ENCODE measurements around the gene PPT2. TPM values are rescaled to one million over a fixed set of nuclear protein-coding genes. Genes with fewer than 3 reads are reported as not detected.

Gene PPT2
- polyA plus RNA-seq, 4 donors = 3.1 to 26.5 (median 10.3) TPM

DNA sequence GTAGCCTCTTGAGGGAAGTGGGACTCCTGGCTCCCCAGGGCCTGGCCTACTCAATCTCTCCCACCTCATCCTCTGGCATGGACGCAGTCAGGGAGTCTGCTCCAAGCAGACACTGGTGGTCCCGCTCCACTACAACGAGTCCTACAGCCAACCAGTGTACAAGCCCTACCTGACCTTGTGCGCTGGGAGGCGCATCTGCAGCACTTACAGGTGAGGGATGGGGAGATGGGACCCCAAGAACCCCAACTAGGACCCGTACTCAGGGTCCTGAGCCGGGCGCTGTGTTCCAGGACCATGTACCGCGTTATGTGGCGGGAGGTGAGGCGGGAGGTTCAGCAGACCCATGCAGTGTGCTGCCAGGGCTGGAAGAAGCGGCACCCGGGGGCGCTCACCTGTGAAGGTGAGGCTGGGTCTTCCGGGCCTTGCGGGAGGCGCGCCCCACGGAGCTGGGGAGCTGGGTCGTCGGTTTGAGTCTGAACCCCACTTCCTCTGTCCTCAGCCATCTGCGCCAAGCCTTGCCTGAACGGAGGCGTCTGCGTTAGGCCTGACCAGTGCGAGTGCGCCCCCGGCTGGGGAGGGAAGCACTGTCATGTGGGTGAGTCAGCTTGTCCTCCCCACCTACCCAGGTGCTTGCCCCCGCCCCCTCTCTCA is 12.6 kb downstream of the PPT2 start:
- Histone ChIP-seq H3K4me3 (ENCODE audit: low read depth in 1 of 3, low read length in 3 of 3) (no peak overlapping the region), H3K9me3 (ENCODE audit: control insufficient read depth in 2 of 2, insufficient read depth in 1 of 2, low read depth in 1 of 2, low read length in 1 of 2) (no peaks in the 10 kb centered on the region), H3K4me1 (ENCODE audit: control insufficient read depth in 3 of 3, insufficient read depth in 2 of 3, low read depth in 1 of 3, low read length in 2 of 3) (peaks cover 0 to 38% (median 0%) of the 10 kb centered on the region in 3 donors), H3K27ac (ENCODE audit: low read depth in 1 of 3, low read length in 2 of 3) (peak overlapping the region in 1 of 3 donors; percentile 74), H3K36me3 (ENCODE audit: control insufficient read depth in 3 of 3, insufficient read depth in 2 of 3, low read depth in 1 of 3, low read length in 3 of 3) (peaks cover 2 to 92% (median 4%) of the 10 kb centered on the region in 3 donors), H3K27me3 (ENCODE audit: control insufficient read depth in 3 of 3, insufficient read depth in 3 of 3, low read length in 3 of 3) (no peaks in the 10 kb centered on the region)
- FAIRE-seq (no peak), DNase-seq (no peak)
- WGBS, 3 donors = 87 to 93% (median 91%) methylated on average over 30 of the region's 30 CpGs

DNA sequence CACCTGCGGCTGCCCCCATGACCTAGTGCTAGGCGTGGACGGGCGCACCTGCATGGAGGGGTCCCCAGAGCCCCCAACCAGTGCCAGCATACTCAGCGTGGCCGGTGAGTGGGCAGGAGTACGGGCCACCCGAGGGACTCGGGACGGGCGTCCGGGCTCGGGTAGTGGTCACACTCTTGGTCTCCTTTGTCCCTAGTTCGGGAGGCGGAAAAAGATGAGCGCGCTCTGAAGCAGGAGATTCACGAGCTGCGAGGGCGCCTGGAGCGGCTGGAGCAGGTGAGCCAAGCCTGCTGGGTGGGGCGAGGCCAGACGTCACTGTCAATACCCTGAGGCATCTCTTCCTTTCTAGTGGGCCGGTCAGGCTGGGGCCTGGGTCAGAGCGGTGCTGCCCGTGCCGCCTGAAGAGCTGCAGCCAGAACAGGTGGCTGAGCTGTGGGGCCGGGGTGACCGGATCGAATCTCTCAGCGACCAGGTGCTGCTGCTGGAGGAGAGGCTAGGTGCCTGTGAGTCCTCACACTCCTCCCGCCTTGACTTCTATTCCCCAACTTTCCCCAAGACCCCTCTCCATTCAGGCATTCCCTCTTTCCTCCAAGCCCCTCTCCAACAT is 13.3 kb downstream of the PPT2 start:
- Histone ChIP-seq H3K27me3 (ENCODE audit: control insufficient read depth in 3 of 3, insufficient read depth in 3 of 3, low read length in 3 of 3) (no peaks in the 10 kb centered on the region), H3K4me3 (ENCODE audit: low read depth in 1 of 3, low read length in 3 of 3) (no peak overlapping the region), H3K27ac (ENCODE audit: low read depth in 1 of 3, low read length in 2 of 3) (peak overlapping the region in 2 of 3 donors; percentile 0 to 74), H3K36me3 (ENCODE audit: control insufficient read depth in 3 of 3, insufficient read depth in 2 of 3, low read depth in 1 of 3, low read length in 3 of 3) (peaks cover 2 to 88% (median 4%) of the 10 kb centered on the region in 3 donors), H3K9me3 (ENCODE audit: control insufficient read depth in 2 of 2, insufficient read depth in 1 of 2, low read depth in 1 of 2, low read length in 1 of 2) (no peaks in the 10 kb centered on the region), H3K4me1 (ENCODE audit: control insufficient read depth in 3 of 3, insufficient read depth in 2 of 3, low read depth in 1 of 3, low read length in 2 of 3) (peaks cover 0 to 38% (median 0%) of the 10 kb centered on the region in 3 donors)
- FAIRE-seq = no peak
- WGBS, 3 donors = 76 to 88% (median 77%) methylated on average over 29 to 32 of the region's 32 CpGs
- DNase-seq = no peak

DNA sequence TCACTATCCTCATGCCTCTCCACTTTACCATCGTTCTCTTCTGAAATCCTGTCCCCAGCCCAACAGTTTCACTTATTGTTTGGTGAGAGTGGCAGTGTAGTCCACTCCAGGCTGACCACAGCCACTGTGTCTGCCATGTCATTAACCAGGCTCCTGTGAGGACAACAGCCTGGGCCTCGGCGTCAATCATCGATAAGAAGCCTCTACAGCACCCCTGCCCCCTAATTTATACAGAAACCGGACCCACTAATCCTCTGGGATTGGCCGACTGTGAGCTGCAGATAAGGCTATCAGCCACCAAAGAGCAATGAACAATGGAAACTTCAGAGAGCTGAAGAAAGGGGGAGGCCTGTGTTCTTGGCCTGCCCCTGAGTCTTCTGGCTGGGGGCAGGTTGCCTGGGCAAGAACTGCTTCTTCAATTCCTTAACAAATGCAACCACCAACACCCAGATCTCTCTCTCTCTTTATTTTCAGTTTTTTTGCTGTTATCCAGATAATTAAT is 13.9 kb downstream of the PPT2 start:
- FAIRE-seq (no peak), DNase-seq (peak in 1 of 2 donors; percentile 54)
- peak overlapping the region in 2 of 3 donors; percentile 54 to 74 for H3K27ac ChIP-seq (ENCODE audit: low read depth in 1 of 3, low read length in 2 of 3)
- no peak overlapping the region for H3K4me3 ChIP-seq (ENCODE audit: low read depth in 1 of 3, low read length in 3 of 3)
- no peaks in the 10 kb centered on the region for H3K27me3 ChIP-seq (ENCODE audit: control insufficient read depth in 3 of 3, insufficient read depth in 3 of 3, low read length in 3 of 3)
- H3K36me3 ChIP-seq (ENCODE audit: control insufficient read depth in 3 of 3, insufficient read depth in 2 of 3, low read depth in 1 of 3, low read length in 3 of 3) = peaks cover 2 to 83% (median 4%) of the 10 kb centered on the region in 3 donors
- 21 to 49% (median 36%) methylated on average over 6 of the region's 6 CpGs for WGBS, 3 donors
- H3K4me1 ChIP-seq (ENCODE audit: control insufficient read depth in 3 of 3, insufficient read depth in 2 of 3, low read depth in 1 of 3, low read length in 2 of 3) = peaks cover 0 to 39% (median 0%) of the 10 kb centered on the region in 3 donors
- no peaks in the 10 kb centered on the region for H3K9me3 ChIP-seq (ENCODE audit: control insufficient read depth in 2 of 2, insufficient read depth in 1 of 2, low read depth in 1 of 2, low read length in 1 of 2)

DNA sequence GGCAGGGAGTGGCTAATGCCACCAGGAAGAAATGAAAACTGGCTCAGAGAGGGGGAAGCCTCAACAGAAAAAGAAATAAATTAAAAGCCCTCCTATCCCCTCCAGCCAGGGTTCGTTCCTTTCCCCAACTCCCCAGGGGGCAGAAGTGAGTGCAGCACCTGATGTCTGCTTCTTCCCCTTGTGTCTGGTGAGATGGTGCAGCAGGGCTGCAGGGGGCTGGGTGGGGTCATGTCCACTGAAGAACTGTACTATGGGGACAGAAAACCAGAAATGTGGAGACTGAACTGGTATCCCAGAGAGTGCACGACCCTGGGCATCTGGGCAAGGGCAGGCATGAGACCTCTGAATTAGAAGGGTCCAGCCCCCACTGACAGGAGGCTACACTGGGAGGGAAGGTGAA is 14.4 kb downstream of the PPT2 start:
- Histone ChIP-seq H3K4me1 (ENCODE audit: control insufficient read depth in 3 of 3, insufficient read depth in 2 of 3, low read depth in 1 of 3, low read length in 2 of 3) (peaks cover 0 to 44% (median 0%) of the 10 kb centered on the region in 3 donors), H3K36me3 (ENCODE audit: control insufficient read depth in 3 of 3, insufficient read depth in 2 of 3, low read depth in 1 of 3, low read length in 3 of 3) (peaks cover 2 to 77% (median 4%) of the 10 kb centered on the region in 3 donors), H3K27ac (ENCODE audit: low read depth in 1 of 3, low read length in 2 of 3) (peak overlapping the region in 2 of 3 donors; percentile 24 to 74), H3K9me3 (ENCODE audit: control insufficient read depth in 2 of 2, insufficient read depth in 1 of 2, low read depth in 1 of 2, low read length in 1 of 2) (no peaks in the 10 kb centered on the region), H3K4me3 (ENCODE audit: low read depth in 1 of 3, low read length in 3 of 3) (no peak overlapping the region), H3K27me3 (ENCODE audit: control insufficient read depth in 3 of 3, insufficient read depth in 3 of 3, low read length in 3 of 3) (no peaks in the 10 kb centered on the region)
- WGBS, 3 donors = 51 to 68% (median 59%) methylated on average over 2 of the region's 2 CpGs
- no peak for FAIRE-seq
- DNase-seq = no peak

DNA sequence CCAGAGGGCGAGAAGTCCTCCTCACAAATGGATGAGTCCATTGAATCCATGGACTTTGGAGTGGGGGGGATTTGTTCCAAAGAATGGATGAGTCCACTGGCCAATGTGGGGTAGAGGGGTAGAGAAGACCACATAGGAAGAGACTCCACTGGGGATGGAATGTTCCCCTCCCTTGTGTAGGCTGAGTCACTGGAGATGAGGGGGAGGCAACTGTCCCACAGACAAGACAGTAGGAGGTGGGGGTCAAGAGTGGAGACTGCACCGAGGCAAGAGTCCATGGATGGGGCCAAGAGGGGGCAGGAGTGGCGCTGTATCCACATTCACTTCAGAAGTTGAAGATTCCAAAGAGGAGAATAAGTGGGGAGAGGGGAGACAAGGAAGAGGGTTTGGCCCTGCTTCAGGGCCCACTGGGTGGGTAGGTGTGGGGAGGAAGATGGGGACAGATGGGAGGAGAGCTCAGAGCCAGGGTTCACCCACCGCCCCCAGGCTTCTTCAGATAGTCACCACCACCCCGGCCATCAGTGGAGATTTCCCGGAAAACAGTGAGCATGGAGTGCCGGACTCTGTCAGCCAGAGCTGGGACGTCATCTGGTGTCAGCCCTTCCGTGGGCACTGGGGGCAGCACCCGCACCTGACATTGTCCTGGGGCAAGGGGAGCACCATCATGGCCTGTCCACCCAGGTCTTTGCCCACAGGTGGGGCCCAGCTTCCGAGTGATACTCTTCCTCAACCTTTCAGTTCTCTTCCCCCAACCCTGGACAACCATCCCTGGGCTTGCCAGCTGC is 15.1 kb downstream of the PPT2 start:
- Histone ChIP-seq H3K27me3 (ENCODE audit: control insufficient read depth in 3 of 3, insufficient read depth in 3 of 3, low read length in 3 of 3) (no peaks in the 10 kb centered on the region), H3K36me3 (ENCODE audit: control insufficient read depth in 3 of 3, insufficient read depth in 2 of 3, low read depth in 1 of 3, low read length in 3 of 3) (peaks cover 2 to 73% (median 4%) of the 10 kb centered on the region in 3 donors), H3K27ac (ENCODE audit: low read depth in 1 of 3, low read length in 2 of 3) (peak overlapping the region in 1 of 3 donors; percentile 74), H3K9me3 (ENCODE audit: control insufficient read depth in 2 of 2, insufficient read depth in 1 of 2, low read depth in 1 of 2, low read length in 1 of 2) (no peaks in the 10 kb centered on the region), H3K4me1 (ENCODE audit: control insufficient read depth in 3 of 3, insufficient read depth in 2 of 3, low read depth in 1 of 3, low read length in 2 of 3) (peaks cover 0 to 44% (median 0%) of the 10 kb centered on the region in 3 donors), H3K4me3 (ENCODE audit: low read depth in 1 of 3, low read length in 3 of 3) (no peak overlapping the region)
- FAIRE-seq (no peak), DNase-seq (no peak)
- WGBS, 3 donors = 83 to 87% (median 87%) methylated on average over 11 of the region's 11 CpGs

DNA sequence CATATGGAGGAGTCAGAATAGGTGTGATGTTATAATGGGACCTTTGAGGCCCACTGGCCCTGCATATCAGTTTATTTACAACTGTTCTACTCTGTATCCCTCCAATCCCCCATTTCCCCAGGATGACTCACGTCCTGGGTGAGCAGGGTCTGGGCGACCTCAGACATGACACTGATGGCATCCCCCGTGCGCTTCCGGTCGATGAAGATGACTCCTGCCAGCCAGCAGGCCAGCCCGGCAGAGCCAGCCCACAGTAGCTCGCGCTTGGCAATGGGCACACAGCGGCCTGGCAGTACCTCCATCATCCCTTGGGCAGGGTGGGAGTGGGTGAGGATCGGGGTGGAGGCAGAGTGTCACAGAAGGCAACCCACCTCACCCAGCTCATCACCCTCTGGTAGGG is 16.4 kb downstream of the PPT2 start:
- H3K36me3 ChIP-seq (ENCODE audit: control insufficient read depth in 3 of 3, insufficient read depth in 2 of 3, low read depth in 1 of 3, low read length in 3 of 3) = peaks cover 2 to 63% (median 4%) of the 10 kb centered on the region in 3 donors
- WGBS, 3 donors = 91 to 98% (median 96%) methylated on average over 11 of the region's 11 CpGs
- peaks cover 0 to 50% (median 0%) of the 10 kb centered on the region in 3 donors for H3K4me1 ChIP-seq (ENCODE audit: control insufficient read depth in 3 of 3, insufficient read depth in 2 of 3, low read depth in 1 of 3, low read length in 2 of 3)
- H3K4me3 ChIP-seq (ENCODE audit: low read depth in 1 of 3, low read length in 3 of 3) = no peak overlapping the region
- FAIRE-seq (no peak), DNase-seq (no peak)
- H3K27ac ChIP-seq (ENCODE audit: low read depth in 1 of 3, low read length in 2 of 3) = no peak overlapping the region
- no peaks in the 10 kb centered on the region for H3K9me3 ChIP-seq (ENCODE audit: control insufficient read depth in 2 of 2, insufficient read depth in 1 of 2, low read depth in 1 of 2, low read length in 1 of 2)
- no peaks in the 10 kb centered on the region for H3K27me3 ChIP-seq (ENCODE audit: control insufficient read depth in 3 of 3, insufficient read depth in 3 of 3, low read length in 3 of 3)

DNA sequence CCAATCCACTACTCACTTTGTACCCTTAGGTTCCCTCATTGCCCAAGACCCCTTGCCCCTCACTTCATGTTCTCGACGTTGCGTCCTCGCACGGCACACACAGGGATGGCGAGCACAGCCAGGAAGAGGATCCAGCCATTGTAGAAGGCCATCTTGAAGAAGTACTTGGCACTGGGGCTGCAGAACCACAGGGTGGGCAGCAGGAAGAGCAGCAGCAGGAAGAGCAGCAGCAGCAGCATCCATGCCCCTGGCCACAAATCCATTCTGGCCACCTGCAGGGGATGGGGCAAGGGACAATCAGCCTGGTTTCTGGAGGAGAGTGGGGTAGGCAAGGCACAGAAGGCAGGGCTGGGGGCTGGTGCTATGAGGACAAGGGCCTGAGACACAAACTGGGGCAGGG is 17.3 kb downstream of the PPT2 start:
- 96 to 98% (median 96%) methylated on average over 6 of the region's 6 CpGs for WGBS, 3 donors
- Histone ChIP-seq H3K27me3 (ENCODE audit: control insufficient read depth in 3 of 3, insufficient read depth in 3 of 3, low read length in 3 of 3) (no peaks in the 10 kb centered on the region), H3K9me3 (ENCODE audit: control insufficient read depth in 2 of 2, insufficient read depth in 1 of 2, low read depth in 1 of 2, low read length in 1 of 2) (no peaks in the 10 kb centered on the region), H3K4me1 (ENCODE audit: control insufficient read depth in 3 of 3, insufficient read depth in 2 of 3, low read depth in 1 of 3, low read length in 2 of 3) (peaks cover 0 to 53% (median 2%) of the 10 kb centered on the region in 3 donors), H3K36me3 (ENCODE audit: control insufficient read depth in 3 of 3, insufficient read depth in 2 of 3, low read depth in 1 of 3, low read length in 3 of 3) (peaks cover 2 to 55% (median 4%) of the 10 kb centered on the region in 3 donors), H3K27ac (ENCODE audit: low read depth in 1 of 3, low read length in 2 of 3) (no peak overlapping the region), H3K4me3 (ENCODE audit: low read depth in 1 of 3, low read length in 3 of 3) (no peak overlapping the region)
- no peak for DNase-seq
- FAIRE-seq = no peak

DNA sequence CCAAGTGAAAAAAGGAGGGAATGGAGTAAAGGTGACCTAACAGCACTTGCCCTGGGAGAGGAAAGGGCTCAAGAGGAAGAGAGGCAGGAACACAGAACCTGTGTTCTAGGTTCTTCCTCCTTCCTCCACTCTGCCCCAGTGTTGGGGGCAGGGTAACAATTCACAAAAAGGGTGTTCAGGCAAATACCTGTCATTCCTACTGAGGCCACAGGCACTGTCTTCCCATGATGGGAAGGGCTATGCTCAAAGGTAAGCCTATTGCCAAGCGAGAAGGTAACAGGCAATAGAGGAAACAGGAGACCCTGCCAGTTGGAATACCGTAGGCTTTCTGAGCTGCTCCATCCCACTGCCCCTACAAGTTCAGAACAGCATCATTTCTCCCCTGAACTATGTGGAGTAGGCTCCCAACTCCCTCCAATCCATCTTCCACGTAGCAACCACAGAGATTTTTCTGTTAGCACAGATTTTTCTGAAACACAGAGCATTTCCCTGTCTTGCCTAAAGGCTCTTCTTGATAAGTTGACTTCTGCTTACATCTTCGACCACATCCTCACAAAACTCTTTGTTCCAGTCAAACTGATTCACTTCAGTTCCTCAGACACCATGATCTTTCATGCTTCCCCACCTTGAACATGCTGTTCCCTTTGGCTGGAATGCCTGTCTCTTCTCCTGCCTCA is 19.2 kb downstream of the PPT2 start:
- DNase-seq (no peak), FAIRE-seq (no peak)
- H3K27me3 ChIP-seq (ENCODE audit: control insufficient read depth in 3 of 3, insufficient read depth in 3 of 3, low read length in 3 of 3) = no peaks in the 10 kb centered on the region
- H3K4me1 ChIP-seq (ENCODE audit: control insufficient read depth in 3 of 3, insufficient read depth in 2 of 3, low read depth in 1 of 3, low read length in 2 of 3) = peaks cover 0 to 46% (median 7%) of the 10 kb centered on the region in 3 donors
- 78 to 89% (median 81%) methylated on average over 4 of the region's 4 CpGs for WGBS, 3 donors
- H3K27ac ChIP-seq (ENCODE audit: low read depth in 1 of 3, low read length in 2 of 3) = no peak overlapping the region
- no peak overlapping the region for H3K4me3 ChIP-seq (ENCODE audit: low read depth in 1 of 3, low read length in 3 of 3)
- no peaks in the 10 kb centered on the region for H3K9me3 ChIP-seq (ENCODE audit: control insufficient read depth in 2 of 2, insufficient read depth in 1 of 2, low read depth in 1 of 2, low read length in 1 of 2)
- H3K36me3 ChIP-seq (ENCODE audit: control insufficient read depth in 3 of 3, insufficient read depth in 2 of 3, low read depth in 1 of 3, low read length in 3 of 3) = peaks cover 0 to 36% (median 4%) of the 10 kb centered on the region in 3 donors
